Panc1 (cell line): ENCODE results near the gene CNST. TPM values are rescaled to one million over a fixed set of nuclear protein-coding genes. Genes with fewer than 3 reads are reported as not detected.

Experiments used
- ATAC-seq: fragments of 200-7000 bp; cut with Tn5 transposase; 2 replicates; pipeline ENCODE4 v1.9.1; 2020; ENCODE audit warnings: mild to moderate bottlenecking, moderate library complexity
- BruUV-seq: library from RNA; stranded (reverse); fragments of 400-500 nt; replicated peaks from 2 replicates; lab custom pipeline; 2021; lab: Mats Ljungman, UMichigan
- CTCF ChIA-PET: fragments of 300-600 bp; sonication (Branson Sonifier 250); formaldehyde crosslinking; loops from one replicate; lab custom pipeline; 2022; ENCODE audit warnings: antibody characterized with exemption; lab: Charles Lee
- POLR2A ChIA-PET: fragments of 300-600 bp; sonication (Branson Sonifier 250); formaldehyde crosslinking; loops from one replicate; lab custom pipeline; 2022; ENCODE audit warnings: antibody characterized with exemption; lab: Charles Lee
- DNase-seq: peaks from one replicate; pipeline ENCODE4 v3.0.0-alpha.2; 2010; ENCODE audit warnings: low read depth, low spot score
- H3K27ac ChIP-seq: 2 replicates; pipeline ENCODE4 v1.5.1; 2011; ENCODE audit warnings: mild to moderate bottlenecking, low read length, inconsistent platforms
- H3K27me3 ChIP-seq: fragments of 200-500 bp; sonication (Bioruptor generic); 2 replicates; pipeline ENCODE4 v1.6.0; 2014; ENCODE audit warnings: low read length, inconsistent platforms; ENCODE audit not compliant: control insufficient read depth, insufficient read depth
- H3K36me3 ChIP-seq: fragments of 200-500 bp; sonication (Bioruptor generic); 2 replicates; pipeline ENCODE4 v1.5.1; 2014; ENCODE audit warnings: inconsistent platforms, mild to moderate bottlenecking, low read length, moderate library complexity; ENCODE audit not compliant: control insufficient read depth, insufficient read depth
- H3K4me1 ChIP-seq: 2 replicates; pipeline ENCODE4 v1.5.1; 2011; ENCODE audit warnings: inconsistent platforms, mild to moderate bottlenecking, low read length, moderate library complexity; ENCODE audit not compliant: control insufficient read depth, insufficient read depth
- H3K4me3 ChIP-seq, 2 experiments: 2 replicates each; pipeline ENCODE4 v1.5.1; 2011 to 2012; ENCODE audit warnings: low read depth in 2 of 2, low read length in 2 of 2, mild to moderate bottlenecking in 2 of 2, inconsistent platforms in 1 of 2, moderate library complexity in 1 of 2
- H3K9me3 ChIP-seq: fragments of 200-500 bp; sonication (Bioruptor generic); 2 replicates; pipeline ENCODE4 v1.5.1; 2014; ENCODE audit warnings: low read depth, mild to moderate bottlenecking, inconsistent platforms, low read length, moderate library complexity; ENCODE audit not compliant: control insufficient read depth, insufficient read depth
- POLR2AphosphoS5 ChIP-seq: IDR thresholded peaks from 2 replicates; pipeline ENCODE4 v1.6.1; 2012; ENCODE audit warnings: mild to moderate bottlenecking, low read depth, low read length, moderate library complexity
- REST ChIP-seq, 2 experiments: IDR thresholded peaks; 2 replicates each; pipeline ENCODE4 v1.6.1; 2011 to 2012; ENCODE audit warnings: low read depth in 2 of 2, control low read depth in 1 of 2, low read length in 1 of 2, mild to moderate bottlenecking in 1 of 2, moderate library complexity in 1 of 2; ENCODE audit not compliant: insufficient read depth in 1 of 2
- SIN3A ChIP-seq: IDR thresholded peaks from 2 replicates; pipeline ENCODE4 v1.6.1; 2012; ENCODE audit warnings: low read depth, mild to moderate bottlenecking, low read length, moderate library complexity, borderline replicate concordance; ENCODE audit not compliant: insufficient read depth
- TCF7L2 ChIP-seq: IDR thresholded peaks from 2 replicates; pipeline ENCODE4 v1.6.1; 2011; ENCODE audit warnings: mild to moderate bottlenecking, low read depth, low read length, inconsistent platforms
- in situ Hi-C: cut with HindIII; loops from 2 replicates; pipeline ENCODE4 v1.10.0; 2016; ENCODE audit warnings: low sequenced_read_pairs, low pct_unique_long_range_greater_than_20kb
- intact Hi-C: fragments of 100-400 bp; cut with micrococcal nuclease; formaldehyde crosslinking; loops from one replicate; pipeline ENCODE4 v1.10.0; 2022; ENCODE audit not compliant: unreplicated experiment
- total RNA-seq: library from RNA; stranded (reverse); gene quantifications from one replicate; pipeline ENCODE4 v1.2.1, GENCODE V29; 2021; ENCODE audit not compliant: unreplicated experiment
- TF ChIP-seq, protein P1 (sequence below): fragments of 450-650 bp; IDR thresholded peaks from 2 replicates; pipeline ENCODE4 v1.5.1; 2017; ENCODE audit warnings: mild to moderate bottlenecking

The CNST gene
- total RNA-seq, 1 experiment from 2014 or later, result 18.5 TPM

- BruUV-seq, result no TSS peak
- in situ Hi-C loops, result no loop called here
- ATAC-seq, result no peak
- Histone ChIP-seq H3K9me3 (no peaks in the 10 kb centered on the region), H3K4me3 (no peak overlapping the region), H3K27ac (no peak overlapping the region), H3K36me3 (no peaks in the 10 kb centered on the region; the same call in 1 of the 2 replicates), H3K4me1 (no peaks in the 10 kb centered on the region), H3K27me3 (no peaks in the 10 kb centered on the region)
- POLR2A ChIA-PET, result no interaction called here
- CTCF ChIA-PET, result no interaction called here
- intact Hi-C loops, result no loop called here
- TF ChIP-seq REST (IDR thresholded peaks at IDR 0.05; ENCODE audit: insufficient read depth in 1 of 2, low read depth in 2 of 2, low read length in 1 of 2), result no peak
- no peak for TF ChIP-seq SIN3A
- TF ChIP-seq, protein P1, sequence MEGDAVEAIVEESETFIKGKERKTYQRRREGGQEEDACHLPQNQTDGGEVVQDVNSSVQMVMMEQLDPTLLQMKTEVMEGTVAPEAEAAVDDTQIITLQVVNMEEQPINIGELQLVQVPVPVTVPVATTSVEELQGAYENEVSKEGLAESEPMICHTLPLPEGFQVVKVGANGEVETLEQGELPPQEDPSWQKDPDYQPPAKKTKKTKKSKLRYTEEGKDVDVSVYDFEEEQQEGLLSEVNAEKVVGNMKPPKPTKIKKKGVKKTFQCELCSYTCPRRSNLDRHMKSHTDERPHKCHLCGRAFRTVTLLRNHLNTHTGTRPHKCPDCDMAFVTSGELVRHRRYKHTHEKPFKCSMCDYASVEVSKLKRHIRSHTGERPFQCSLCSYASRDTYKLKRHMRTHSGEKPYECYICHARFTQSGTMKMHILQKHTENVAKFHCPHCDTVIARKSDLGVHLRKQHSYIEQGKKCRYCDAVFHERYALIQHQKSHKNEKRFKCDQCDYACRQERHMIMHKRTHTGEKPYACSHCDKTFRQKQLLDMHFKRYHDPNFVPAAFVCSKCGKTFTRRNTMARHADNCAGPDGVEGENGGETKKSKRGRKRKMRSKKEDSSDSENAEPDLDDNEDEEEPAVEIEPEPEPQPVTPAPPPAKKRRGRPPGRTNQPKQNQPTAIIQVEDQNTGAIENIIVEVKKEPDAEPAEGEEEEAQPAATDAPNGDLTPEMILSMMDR, result no peak
- no peak for TF ChIP-seq TCF7L2
- no peak for DNase-seq
Observed at GRCh38 chr1:246629030-246629429, 62.8 kb downstream of the CNST start.

DNA sequence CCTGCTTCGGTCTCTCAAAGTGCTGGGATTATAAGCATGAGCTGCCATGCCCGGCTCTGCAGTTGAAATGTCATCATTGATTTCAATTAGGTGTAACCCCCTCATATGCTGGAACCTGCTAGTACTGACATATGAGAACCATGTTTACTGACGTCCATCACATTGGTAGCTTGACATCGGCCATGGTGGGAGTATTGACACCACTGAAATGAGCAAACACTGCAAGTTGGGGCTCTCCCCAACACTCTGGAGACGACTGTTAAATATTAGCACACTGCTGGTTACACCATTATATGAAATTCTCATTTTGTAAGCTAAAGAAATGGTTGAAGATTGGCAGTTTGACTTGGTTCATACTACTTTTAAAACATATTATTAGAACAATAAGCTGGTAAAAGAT lies 63.7 kb downstream of the CNST start:
- Histone ChIP-seq H3K27me3 (no peaks in the 10 kb centered on the region), H3K36me3 (no peaks in the 10 kb centered on the region; the same call in 1 of the 2 replicates), H3K27ac (no peak overlapping the region), H3K9me3 (no peaks in the 10 kb centered on the region), H3K4me3 (no peak overlapping the region), H3K4me1 (no peaks in the 10 kb centered on the region)
- POLR2A ChIA-PET, result interaction anchor here (0.7 kb wide), 1 partner anchor 18 kb away, joined by 3 read pairs; no protein-coding TSS in a partner anchor
- no peak for DNase-seq
- CTCF ChIA-PET, result no interaction called here
- ATAC-seq, result no peak
- in situ Hi-C loops, result no loop called here
- TF ChIP-seq, protein P1, result no peak
- TF ChIP-seq POLR2AphosphoS5, result no peak
- TF ChIP-seq REST (IDR thresholded peaks at IDR 0.05; ENCODE audit: insufficient read depth in 1 of 2, low read depth in 2 of 2, low read length in 1 of 2), result no peak
- no peak for TF ChIP-seq TCF7L2
- TF ChIP-seq SIN3A, result no peak
- intact Hi-C loops, result no loop called here
- no TSS peak for BruUV-seq
